ENCODE data around the gene OTX2. TPM values are rescaled to one million over a fixed set of nuclear protein-coding genes. Genes with fewer than 3 reads are reported as not detected.

OTX2 gene
- total RNA-seq, 2 experiments from 2014 or later: not detected

DNA sequence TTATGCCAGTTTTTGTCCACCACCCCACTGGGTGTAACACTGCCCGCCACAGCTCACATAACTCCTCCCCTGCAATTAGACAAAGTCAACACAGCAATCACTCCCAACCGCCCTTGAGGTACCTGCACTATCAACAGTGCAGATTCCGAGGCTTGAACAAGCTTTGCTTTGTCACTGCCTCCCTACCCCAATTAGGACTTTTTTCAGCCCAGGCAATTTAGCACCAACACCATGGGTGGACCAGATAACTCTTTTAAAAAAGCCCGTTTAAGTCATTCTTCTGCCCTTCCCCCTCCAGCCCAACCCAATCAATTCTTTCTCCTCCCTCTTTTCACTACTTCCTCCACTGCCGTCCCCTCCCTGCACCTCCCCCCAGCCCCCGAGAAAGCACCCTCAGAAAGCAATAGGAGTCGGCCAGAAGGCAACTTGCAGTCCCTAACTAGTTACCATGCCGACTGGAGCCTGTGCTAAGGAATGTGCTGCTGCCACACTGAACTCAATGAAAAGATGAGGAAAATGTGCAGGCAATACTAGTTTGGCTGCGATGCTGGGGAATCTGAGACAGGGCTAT is 45.7 kb upstream of the OTX2 start:
- no peak for DNase-seq (ENCODE audit: low spot score)
- BruUV-seq (replicated peaks): no TSS peak
- H3K4me1 ChIP-seq (ENCODE audit: insufficient read depth, low read length, poor library complexity, severe bottlenecking): no peaks in the 10 kb centered on the region
- no peaks in the 10 kb centered on the region for H4K20me1 ChIP-seq (ENCODE audit: insufficient read depth, low read length)
- no peak overlapping the region for H3K4me3 ChIP-seq (ENCODE audit: low read depth, low read length, poor library complexity, severe bottlenecking)
- no peaks in the 10 kb centered on the region for H3K9me2 ChIP-seq (ENCODE audit: insufficient read depth, low read length)
- no peak overlapping the region for H2AFZ ChIP-seq (ENCODE audit: low read length)
- H3K79me2 ChIP-seq (ENCODE audit: insufficient read depth, low read depth, low read length): no peaks in the 10 kb centered on the region
- ChIA-PET CTCF (ENCODE audit: unreplicated experiment) (no interaction called here), POLR2A (interaction anchor here (0.7 kb wide), 1 partner anchor 878 kb away, joined by 4 read pairs; no protein-coding TSS in a partner anchor)
- no peak overlapping the region for H3K4me2 ChIP-seq (ENCODE audit: low read length)
- H3K36me3 ChIP-seq (ENCODE audit: insufficient read depth, low read length): no peaks in the 10 kb centered on the region
- no peak overlapping the region for H3K27ac ChIP-seq (ENCODE audit: low read depth, low read length, poor library complexity, severe bottlenecking)
- intact Hi-C loops (cut with micrococcal nuclease; ENCODE audit: unreplicated experiment): no loop called here
- H3K9me3 ChIP-seq (ENCODE audit: low read length): no peaks in the 10 kb centered on the region
- TF ChIP-seq EZH2phosphoT487 (IDR thresholded peaks at IDR 0.05; ENCODE audit: borderline replicate concordance, low read depth, low read length): no peak
- no peak for TF ChIP-seq CTCF (conservative IDR thresholded peaks at IDR 0.05; ENCODE audit: low read length)

GRCh38 chr14:56854325-56854724 is 44.0 kb upstream of the OTX2 start:
- Histone ChIP-seq H3K36me3 (ENCODE audit: insufficient read depth, low read length) (no peaks in the 10 kb centered on the region), H4K20me1 (ENCODE audit: insufficient read depth, low read length) (no peaks in the 10 kb centered on the region), H3K79me2 (ENCODE audit: insufficient read depth, low read depth, low read length) (no peaks in the 10 kb centered on the region), H3K27ac (ENCODE audit: low read depth, low read length, poor library complexity, severe bottlenecking) (no peak overlapping the region), H3K4me3 (ENCODE audit: low read depth, low read length, poor library complexity, severe bottlenecking) (no peak overlapping the region), H3K9me3 (ENCODE audit: low read length) (no peaks in the 10 kb centered on the region), H3K4me1 (ENCODE audit: insufficient read depth, low read length, poor library complexity, severe bottlenecking) (no peaks in the 10 kb centered on the region), H3K4me2 (ENCODE audit: low read length) (no peak overlapping the region), H3K9me2 (ENCODE audit: insufficient read depth, low read length) (no peaks in the 10 kb centered on the region), H2AFZ (ENCODE audit: low read length) (no peak overlapping the region)
- POLR2A ChIA-PET: no interaction called here
- no TSS peak for BruUV-seq (replicated peaks)
- no peak for DNase-seq (ENCODE audit: low spot score)
- CTCF ChIA-PET (ENCODE audit: unreplicated experiment): no interaction called here
- intact Hi-C loops (cut with micrococcal nuclease; ENCODE audit: unreplicated experiment): no loop called here
- no peak for TF ChIP-seq CTCF (conservative IDR thresholded peaks at IDR 0.05; ENCODE audit: low read length)
- TF ChIP-seq EZH2phosphoT487 (IDR thresholded peaks at IDR 0.05; ENCODE audit: borderline replicate concordance, low read depth, low read length): no peak

- no TSS peak for BruUV-seq (replicated peaks)
- no peaks in the 10 kb centered on the region for H3K9me3 ChIP-seq (ENCODE audit: low read length)
- no peak for DNase-seq (ENCODE audit: low spot score)
- no peak overlapping the region for H3K4me2 ChIP-seq (ENCODE audit: low read length)
- ChIA-PET CTCF (ENCODE audit: unreplicated experiment) (no interaction called here), POLR2A (no interaction called here)
- intact Hi-C loops (cut with micrococcal nuclease; ENCODE audit: unreplicated experiment): no loop called here
- H3K36me3 ChIP-seq (ENCODE audit: insufficient read depth, low read length): no peaks in the 10 kb centered on the region
- H2AFZ ChIP-seq (ENCODE audit: low read length): no peak overlapping the region
- no peak for TF ChIP-seq CTCF (conservative IDR thresholded peaks at IDR 0.05; ENCODE audit: low read length)
- TF ChIP-seq EZH2phosphoT487 (IDR thresholded peaks at IDR 0.05; ENCODE audit: borderline replicate concordance, low read depth, low read length): no peak
- no peak overlapping the region for H3K27ac ChIP-seq (ENCODE audit: low read depth, low read length, poor library complexity, severe bottlenecking)
- H4K20me1 ChIP-seq (ENCODE audit: insufficient read depth, low read length): no peaks in the 10 kb centered on the region
- no peak overlapping the region for H3K4me3 ChIP-seq (ENCODE audit: low read depth, low read length, poor library complexity, severe bottlenecking)
- H3K4me1 ChIP-seq (ENCODE audit: insufficient read depth, low read length, poor library complexity, severe bottlenecking): no peaks in the 10 kb centered on the region
- no peaks in the 10 kb centered on the region for H3K9me2 ChIP-seq (ENCODE audit: insufficient read depth, low read length)
- no peaks in the 10 kb centered on the region for H3K79me2 ChIP-seq (ENCODE audit: insufficient read depth, low read depth, low read length)
Observed at GRCh38 chr14:56846970-56847930, 37.0 kb upstream of the OTX2 start.
